Activated T-cell treated with anti-CD3 and anti-CD28 coated beads for 48 hours (primary cell): ENCODE data around the gene NFKBIL1.

Source experiments
- DNase-seq: peaks from one replicate; pipeline ENCODE4 v3.0.0-alpha.2; 2020; ENCODE audit warnings: low read depth

Gene NFKBIL1

DNA sequence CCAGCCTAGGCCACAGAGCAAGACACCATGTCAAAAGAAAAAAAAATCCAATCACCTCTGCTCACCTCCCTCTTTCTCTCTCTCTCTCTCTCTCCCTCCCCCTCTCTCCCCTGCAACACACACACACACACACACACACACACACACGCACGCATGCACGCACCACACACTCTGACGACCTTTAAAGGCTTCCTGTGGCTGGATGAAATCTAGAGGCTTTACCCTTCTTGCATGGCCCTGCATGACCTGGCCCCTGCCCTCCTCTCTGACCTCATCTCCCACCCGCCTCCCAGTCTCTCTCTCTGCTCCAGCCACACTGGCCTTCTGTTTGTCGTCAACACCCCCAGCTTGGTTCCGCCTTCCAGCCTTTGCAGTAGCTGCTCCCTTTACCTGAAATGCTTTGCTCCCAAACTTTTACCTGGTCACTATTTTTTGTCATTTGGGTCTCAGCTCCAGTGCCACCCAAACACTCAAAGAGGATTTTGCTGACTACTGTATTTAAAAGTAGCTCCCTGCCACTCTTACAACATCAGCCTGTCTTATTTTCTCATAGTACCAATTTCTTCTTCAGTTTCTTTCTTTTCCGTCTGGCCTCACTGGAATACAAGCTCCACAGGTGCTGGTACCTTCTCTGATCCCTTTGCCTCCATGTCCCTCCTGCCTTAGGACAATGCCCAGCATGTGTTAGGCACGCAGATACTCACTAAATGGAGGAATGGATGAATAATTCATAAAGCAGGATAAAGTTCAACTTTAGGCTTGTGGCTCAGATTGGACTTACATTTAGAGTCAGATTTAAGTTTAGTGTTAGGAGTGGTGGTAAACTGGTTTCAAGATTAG is 20.3 kb downstream of the NFKBIL1 start:
- no peak for DNase-seq

DNA sequence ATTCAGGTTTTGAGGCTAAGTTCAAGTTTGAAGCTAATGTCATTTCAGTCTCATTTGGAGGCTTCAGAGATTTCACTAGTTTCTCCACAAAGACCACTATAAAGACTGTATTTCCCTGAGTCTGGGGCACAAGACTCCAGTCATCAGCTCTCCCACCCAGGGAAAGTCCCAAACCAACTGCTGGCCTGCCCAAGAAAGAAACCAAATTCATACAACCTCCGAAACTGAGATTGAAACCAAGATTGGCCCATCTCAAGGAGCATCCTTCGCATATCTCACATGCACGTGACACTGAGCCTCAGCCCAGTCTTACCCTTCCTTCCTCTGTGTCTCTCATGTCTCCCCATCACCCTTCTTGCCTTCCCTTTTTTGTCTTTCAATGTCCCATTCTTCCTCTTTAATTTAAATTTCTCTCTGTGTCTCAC is 21.1 kb downstream of the NFKBIL1 start:
- no peak for DNase-seq

DNA sequence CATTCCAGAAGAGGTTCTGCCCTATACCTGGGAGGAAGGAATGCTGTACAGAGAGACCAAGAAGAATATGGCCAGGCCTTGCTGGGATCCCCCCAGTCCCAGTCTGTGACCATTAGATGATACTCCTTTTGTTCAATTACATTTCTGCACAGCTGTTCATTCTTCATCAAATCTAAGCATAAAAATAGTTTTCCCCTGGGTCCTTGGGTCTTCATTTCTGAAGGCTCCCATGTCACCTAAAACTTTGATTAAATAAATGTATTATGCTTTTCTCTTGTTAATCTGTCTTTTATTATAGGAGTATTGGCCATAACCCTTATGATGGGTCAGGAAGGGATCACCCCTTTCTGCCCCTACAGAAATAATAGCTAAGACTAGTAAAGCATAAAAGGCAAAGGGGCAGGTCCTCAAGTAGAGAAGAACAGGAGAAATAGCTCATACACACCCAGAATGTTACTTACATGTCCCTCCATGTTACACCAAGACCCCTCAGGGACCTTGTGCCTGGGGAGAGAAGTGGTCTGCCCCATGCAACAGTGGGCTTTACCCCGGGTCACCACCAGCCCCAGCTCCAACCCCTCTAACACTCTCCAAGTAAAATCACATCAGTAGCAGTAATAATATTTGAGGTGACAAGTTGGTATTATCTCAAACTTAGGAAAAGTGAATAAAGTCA is 22.6 kb downstream of the NFKBIL1 start:
- no peak for DNase-seq

DNA sequence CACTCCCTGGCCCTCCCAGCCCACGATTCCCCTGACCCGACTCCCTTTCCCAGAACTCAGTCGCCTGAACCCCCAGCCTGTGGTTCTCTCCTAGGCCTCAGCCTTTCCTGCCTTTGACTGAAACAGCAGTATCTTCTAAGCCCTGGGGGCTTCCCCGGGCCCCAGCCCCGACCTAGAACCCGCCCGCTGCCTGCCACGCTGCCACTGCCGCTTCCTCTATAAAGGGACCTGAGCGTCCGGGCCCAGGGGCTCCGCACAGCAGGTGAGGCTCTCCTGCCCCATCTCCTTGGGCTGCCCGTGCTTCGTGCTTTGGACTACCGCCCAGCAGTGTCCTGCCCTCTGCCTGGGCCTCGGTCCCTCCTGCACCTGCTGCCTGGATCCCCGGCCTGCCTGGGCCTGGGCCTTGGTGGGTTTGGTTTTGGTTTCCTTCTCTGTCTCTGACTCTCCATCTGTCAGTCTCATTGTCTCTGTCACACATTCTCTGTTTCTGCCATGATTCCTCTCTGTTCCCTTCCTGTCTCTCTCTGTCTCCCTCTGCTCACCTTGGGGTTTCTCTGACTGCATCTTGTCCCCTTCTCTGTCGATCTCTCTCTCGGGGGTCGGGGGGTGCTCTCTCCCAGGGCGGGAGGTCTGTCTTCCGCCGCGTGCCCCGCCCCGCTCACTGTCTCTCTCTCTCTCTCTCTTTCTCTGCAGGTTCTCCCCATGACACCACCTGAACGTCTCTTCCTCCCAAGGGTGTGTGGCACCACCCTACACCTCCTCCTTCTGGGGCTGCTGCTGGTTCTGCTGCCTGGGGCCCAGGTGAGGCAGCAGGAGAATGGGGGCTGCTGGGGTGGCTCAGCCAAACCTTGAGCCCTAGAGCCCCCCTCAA is 24.9 kb downstream of the NFKBIL1 start, which contains the start of gene LTA:
LTA (plus strand) TSS at position 249 of the 871 bp plus-strand sequence; CDS start at position 703, 454 bp downstream.
- peak; percentile 79 for DNase-seq

DNA sequence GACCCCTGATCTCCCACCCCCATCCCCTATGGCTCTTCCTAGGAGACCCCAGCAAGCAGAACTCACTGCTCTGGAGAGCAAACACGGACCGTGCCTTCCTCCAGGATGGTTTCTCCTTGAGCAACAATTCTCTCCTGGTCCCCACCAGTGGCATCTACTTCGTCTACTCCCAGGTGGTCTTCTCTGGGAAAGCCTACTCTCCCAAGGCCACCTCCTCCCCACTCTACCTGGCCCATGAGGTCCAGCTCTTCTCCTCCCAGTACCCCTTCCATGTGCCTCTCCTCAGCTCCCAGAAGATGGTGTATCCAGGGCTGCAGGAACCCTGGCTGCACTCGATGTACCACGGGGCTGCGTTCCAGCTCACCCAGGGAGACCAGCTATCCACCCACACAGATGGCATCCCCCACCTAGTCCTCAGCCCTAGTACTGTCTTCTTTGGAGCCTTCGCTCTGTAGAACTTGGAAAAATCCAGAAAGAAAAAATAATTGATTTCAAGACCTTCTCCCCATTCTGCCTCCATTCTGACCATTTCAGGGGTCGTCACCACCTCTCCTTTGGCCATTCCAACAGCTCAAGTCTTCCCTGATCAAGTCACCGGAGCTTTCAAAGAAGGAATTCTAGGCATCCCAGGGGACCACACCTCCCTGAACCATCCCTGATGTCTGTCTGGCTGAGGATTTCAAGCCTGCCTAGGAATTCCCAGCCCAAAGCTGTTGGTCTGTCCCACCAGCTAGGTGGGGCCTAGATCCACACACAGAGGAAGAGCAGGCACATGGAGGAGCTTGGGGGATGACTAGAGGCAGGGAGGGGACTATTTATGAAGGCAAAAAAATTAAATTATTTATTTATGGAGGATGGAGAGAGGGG is 26.1 kb downstream of the NFKBIL1 start:
- DNase-seq: no peak

DNA sequence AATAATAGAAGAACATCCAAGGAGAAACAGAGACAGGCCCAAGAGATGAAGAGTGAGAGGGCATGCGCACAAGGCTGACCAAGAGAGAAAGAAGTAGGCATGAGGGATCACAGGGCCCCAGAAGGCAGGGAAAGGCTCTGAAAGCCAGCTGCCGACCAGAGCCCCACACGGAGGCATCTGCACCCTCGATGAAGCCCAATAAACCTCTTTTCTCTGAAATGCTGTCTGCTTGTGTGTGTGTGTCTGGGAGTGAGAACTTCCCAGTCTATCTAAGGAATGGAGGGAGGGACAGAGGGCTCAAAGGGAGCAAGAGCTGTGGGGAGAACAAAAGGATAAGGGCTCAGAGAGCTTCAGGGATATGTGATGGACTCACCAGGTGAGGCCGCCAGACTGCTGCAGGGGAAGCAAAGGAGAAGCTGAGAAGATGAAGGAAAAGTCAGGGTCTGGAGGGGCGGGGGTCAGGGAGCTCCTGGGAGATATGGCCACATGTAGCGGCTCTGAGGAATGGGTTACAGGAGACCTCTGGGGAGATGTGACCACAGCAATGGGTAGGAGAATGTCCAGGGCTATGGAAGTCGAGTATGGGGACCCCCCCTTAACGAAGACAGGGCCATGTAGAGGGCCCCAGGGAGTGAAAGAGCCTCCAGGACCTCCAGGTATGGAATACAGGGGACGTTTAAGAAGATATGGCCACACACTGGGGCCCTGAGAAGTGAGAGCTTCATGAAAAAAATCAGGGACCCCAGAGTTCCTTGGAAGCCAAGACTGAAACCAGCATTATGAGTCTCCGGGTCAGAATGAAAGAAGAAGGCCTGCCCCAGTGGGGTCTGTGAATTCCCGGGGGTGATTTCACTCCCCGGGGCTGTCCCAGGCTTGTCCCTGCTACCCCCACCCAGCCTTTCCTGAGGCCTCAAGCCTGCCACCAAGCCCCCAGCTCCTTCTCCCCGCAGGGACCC is 27.0 kb downstream of the NFKBIL1 start:
- no peak for DNase-seq

DNA sequence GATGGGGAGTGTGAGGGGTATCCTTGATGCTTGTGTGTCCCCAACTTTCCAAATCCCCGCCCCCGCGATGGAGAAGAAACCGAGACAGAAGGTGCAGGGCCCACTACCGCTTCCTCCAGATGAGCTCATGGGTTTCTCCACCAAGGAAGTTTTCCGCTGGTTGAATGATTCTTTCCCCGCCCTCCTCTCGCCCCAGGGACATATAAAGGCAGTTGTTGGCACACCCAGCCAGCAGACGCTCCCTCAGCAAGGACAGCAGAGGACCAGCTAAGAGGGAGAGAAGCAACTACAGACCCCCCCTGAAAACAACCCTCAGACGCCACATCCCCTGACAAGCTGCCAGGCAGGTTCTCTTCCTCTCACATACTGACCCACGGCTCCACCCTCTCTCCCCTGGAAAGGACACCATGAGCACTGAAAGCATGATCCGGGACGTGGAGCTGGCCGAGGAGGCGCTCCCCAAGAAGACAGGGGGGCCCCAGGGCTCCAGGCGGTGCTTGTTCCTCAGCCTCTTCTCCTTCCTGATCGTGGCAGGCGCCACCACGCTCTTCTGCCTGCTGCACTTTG is 28.0 kb downstream of the NFKBIL1 start, which contains the start of gene TNF:
TNF (plus strand) TSS at position 231 of the 567 bp plus-strand sequence; CDS start at position 408, 177 bp downstream.
- DNase-seq: peak; percentile 80

DNA sequence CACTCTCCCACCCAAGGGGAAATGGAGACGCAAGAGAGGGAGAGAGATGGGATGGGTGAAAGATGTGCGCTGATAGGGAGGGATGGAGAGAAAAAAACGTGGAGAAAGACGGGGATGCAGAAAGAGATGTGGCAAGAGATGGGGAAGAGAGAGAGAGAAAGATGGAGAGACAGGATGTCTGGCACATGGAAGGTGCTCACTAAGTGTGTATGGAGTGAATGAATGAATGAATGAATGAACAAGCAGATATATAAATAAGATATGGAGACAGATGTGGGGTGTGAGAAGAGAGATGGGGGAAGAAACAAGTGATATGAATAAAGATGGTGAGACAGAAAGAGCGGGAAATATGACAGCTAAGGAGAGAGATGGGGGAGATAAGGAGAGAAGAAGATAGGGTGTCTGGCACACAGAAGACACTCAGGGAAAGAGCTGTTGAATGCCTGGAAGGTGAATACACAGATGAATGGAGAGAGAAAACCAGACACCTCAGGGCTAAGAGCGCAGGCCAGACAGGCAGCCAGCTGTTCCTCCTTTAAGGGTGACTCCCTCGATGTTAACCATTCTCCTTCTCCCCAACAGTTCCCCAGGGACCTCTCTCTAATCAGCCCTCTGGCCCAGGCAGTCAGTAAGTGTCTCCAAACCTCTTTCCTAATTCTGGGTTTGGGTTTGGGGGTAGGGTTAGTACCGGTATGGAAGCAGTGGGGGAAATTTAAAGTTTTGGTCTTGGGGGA is 28.7 kb downstream of the NFKBIL1 start:
- DNase-seq: no peak

DNA sequence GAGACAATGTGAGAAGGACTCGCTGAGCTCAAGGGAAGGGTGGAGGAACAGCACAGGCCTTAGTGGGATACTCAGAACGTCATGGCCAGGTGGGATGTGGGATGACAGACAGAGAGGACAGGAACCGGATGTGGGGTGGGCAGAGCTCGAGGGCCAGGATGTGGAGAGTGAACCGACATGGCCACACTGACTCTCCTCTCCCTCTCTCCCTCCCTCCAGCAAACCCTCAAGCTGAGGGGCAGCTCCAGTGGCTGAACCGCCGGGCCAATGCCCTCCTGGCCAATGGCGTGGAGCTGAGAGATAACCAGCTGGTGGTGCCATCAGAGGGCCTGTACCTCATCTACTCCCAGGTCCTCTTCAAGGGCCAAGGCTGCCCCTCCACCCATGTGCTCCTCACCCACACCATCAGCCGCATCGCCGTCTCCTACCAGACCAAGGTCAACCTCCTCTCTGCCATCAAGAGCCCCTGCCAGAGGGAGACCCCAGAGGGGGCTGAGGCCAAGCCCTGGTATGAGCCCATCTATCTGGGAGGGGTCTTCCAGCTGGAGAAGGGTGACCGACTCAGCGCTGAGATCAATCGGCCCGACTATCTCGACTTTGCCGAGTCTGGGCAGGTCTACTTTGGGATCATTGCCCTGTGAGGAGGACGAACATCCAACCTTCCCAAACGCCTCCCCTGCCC is 29.6 kb downstream of the NFKBIL1 start:
- no peak for DNase-seq

DNA sequence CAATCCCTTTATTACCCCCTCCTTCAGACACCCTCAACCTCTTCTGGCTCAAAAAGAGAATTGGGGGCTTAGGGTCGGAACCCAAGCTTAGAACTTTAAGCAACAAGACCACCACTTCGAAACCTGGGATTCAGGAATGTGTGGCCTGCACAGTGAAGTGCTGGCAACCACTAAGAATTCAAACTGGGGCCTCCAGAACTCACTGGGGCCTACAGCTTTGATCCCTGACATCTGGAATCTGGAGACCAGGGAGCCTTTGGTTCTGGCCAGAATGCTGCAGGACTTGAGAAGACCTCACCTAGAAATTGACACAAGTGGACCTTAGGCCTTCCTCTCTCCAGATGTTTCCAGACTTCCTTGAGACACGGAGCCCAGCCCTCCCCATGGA is 30.2 kb downstream of the NFKBIL1 start:
- no peak for DNase-seq

DNA sequence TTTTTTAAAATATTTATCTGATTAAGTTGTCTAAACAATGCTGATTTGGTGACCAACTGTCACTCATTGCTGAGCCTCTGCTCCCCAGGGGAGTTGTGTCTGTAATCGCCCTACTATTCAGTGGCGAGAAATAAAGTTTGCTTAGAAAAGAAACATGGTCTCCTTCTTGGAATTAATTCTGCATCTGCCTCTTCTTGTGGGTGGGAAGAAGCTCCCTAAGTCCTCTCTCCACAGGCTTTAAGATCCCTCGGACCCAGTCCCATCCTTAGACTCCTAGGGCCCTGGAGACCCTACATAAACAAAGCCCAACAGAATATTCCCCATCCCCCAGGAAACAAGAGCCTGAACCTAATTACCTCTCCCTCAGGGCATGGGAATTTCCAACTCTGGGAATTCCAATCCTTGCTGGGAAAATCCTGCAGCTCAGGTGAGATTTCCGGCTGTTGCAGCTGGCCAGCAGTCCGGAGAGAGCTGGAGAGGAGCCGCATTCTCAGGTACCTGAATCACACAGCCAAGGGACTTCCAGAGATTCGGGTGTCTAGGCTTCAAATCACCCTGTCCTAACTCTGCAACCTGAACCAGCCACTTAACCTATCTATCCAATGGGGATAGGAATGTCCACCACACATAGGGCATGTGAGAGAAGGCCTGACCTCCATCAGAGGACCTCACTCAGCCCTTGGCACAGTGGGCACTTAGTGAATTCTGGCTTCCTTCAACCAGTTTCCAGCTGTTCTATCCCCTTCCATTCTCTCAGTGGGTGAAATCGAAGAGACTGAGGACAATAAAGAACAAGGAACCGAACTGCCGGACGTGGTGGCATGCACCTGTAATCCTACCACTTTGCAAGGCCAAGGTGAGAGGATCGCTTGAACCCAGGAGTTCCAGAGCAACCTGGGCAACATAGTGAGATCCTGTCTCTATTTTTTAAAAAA is 31.0 kb downstream of the NFKBIL1 start:
- no peak for DNase-seq

DNA sequence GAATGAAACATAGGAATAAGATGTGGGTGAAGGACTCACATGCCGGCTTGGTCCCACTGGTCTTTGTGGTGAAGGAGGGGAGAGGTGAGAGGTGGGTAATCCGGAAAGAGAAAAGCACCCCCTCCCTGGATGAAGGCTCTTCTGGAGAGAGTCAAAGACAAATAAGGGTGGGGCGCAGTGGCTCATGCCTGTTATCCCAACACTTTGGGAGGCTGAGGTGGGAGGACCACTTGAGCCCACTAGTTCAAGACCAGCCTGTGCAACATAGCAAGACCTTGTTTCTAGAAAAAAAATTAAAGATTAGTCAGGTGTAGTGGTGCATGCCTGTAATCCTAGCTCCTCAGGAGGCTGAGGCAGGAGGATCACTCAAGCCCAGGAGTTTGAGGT is 31.7 kb downstream of the NFKBIL1 start:
- DNase-seq: no peak

DNA sequence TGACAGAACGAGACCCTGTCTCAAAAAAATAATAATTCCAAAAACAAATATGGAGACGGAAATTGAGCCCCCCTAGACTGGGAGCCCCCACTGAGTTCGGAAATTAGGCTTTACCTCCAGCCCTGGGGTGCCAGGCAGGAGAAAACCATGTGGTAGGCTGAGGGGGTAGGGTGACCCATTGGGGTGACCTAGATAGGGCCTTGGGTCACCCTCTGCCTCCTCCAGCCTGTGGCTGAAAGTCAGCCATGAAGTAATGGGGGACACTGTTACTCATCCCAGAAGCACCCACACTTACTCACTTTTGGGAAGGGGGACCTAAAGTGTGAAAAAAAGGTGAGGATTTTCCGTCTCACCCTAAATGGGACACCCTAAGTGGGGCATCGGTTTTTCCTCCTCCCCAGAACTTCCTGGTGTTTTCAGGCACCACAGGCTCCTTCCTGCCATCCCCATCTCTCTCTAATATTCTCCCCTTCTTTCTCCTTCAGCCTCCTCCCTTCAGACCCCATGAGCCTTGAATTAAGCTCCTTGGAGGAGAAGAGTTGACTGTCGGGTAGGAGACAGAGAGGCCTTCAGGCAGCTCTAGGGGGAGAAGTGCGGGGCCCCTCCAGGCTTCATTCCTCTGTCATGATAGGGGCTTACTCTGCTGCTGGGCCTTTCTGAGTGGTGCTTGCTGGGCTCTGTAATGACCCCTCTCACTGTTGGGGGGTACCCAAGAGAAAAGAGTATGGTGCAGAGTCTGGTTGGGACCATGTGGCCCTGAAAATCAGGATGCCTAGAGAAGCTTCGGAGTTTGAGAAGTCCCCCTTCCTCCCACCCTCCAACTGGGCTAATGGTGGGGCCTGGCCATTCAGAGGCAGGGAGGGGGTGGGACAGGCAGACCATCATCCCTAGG is 32.4 kb downstream of the NFKBIL1 start:
- DNase-seq: no peak

DNA sequence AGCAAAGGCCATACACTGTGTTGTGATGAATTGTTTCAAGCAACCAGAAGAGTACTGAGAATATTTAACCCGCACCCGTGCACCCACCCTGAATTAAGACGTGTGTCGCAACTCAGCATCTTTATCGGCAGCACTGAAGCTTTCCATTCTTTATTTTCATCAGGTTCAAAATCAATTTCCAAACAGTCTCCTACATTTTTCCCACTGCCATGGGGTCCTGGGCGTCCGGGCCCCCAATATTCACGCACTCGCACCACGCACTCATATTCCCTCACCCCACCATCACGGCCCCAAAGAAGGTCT is 33.0 kb downstream of the NFKBIL1 start:
- DNase-seq: no peak

DNA sequence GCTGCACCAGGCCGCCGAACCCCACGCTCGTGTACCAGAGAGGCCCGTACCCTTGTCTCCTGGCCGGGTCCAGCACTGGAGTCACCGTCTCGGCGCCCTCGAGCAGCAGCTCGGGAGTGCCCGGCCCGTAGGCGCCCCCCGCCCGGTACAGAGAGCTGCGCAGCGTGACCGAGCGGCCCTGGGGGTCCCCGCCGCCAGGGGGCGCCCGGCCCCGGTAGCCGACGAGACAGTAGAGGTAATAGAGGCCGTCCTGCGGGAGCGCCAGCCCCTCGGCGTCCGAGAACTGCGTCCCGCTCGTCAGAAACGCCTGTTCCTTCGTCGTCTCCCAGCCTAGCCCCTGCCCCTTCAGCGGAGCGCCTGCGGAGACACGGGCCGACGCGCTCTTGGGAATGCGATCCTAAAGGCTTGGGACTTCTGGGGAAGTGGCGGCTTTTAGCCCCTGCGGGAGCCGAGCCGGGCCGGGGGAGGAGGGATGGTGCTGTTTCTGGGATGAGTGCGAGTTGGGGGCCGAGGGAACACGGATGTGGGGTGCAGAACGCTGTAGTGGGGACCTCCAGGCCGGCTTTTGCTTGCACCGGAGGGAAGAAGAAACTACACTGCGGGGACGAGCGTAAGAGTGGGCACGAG is 33.5 kb downstream of the NFKBIL1 start:
- peak; percentile 90 for DNase-seq
